ENCODE measurements around the gene UBE2R2. TPM values are rescaled to one million over a fixed set of nuclear protein-coding genes. Genes with fewer than 3 reads are reported as not detected.
"Not testable (repeated sequence)": the region's sequence is repeated elsewhere in the genome, so short reads cannot be mapped to it uniquely, and the experiment has no call there.

Gene UBE2R2
- total RNA-seq, 2 experiments from 2014 or later, result 22.7 to 24.5 TPM

- H3K36me3 ChIP-seq (ENCODE audit: insufficient read depth, low read length), result peaks cover 34% of the 10 kb centered on the region
- H3K27me3 ChIP-seq (ENCODE audit: control insufficient read depth in 1 of 2, insufficient read depth in 2 of 2, low read length in 2 of 2), result no peaks in the 10 kb centered on the region
- no peak overlapping the region for H3K4me3 Mint-ChIP-seq
- H3K27ac Mint-ChIP-seq, result no peak overlapping the region
- no peaks in the 10 kb centered on the region for H3K4me1 ChIP-seq (ENCODE audit: insufficient read depth, low read length)
- TF ChIP-seq, protein P1, sequence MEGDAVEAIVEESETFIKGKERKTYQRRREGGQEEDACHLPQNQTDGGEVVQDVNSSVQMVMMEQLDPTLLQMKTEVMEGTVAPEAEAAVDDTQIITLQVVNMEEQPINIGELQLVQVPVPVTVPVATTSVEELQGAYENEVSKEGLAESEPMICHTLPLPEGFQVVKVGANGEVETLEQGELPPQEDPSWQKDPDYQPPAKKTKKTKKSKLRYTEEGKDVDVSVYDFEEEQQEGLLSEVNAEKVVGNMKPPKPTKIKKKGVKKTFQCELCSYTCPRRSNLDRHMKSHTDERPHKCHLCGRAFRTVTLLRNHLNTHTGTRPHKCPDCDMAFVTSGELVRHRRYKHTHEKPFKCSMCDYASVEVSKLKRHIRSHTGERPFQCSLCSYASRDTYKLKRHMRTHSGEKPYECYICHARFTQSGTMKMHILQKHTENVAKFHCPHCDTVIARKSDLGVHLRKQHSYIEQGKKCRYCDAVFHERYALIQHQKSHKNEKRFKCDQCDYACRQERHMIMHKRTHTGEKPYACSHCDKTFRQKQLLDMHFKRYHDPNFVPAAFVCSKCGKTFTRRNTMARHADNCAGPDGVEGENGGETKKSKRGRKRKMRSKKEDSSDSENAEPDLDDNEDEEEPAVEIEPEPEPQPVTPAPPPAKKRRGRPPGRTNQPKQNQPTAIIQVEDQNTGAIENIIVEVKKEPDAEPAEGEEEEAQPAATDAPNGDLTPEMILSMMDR (IDR thresholded peaks at IDR 0.05), result no peak
- no peaks in the 10 kb centered on the region for H3K4me1 Mint-ChIP-seq (ENCODE audit: low read depth)
- H3K9me3 Mint-ChIP-seq, result no peaks in the 10 kb centered on the region
- CTCF ChIA-PET, result interaction anchor here (0.7 to 1.1 kb wide), 2 partner anchors 14 to 1530 kb away, joined by 3 to 4 read pairs; no protein-coding TSS in a partner anchor
- H3K27ac ChIP-seq (ENCODE audit: low read depth in 1 of 2, low read length in 2 of 2), result no peak overlapping the region
- H3K4me3 ChIP-seq (ENCODE audit: low read length), result no peak overlapping the region
- no peaks in the 10 kb centered on the region for H3K27me3 Mint-ChIP-seq
- intact Hi-C loops (cut with DNase I, micrococcal nuclease), result no loop called here
- no peak for ATAC-seq (ENCODE audit: poor library complexity)
- POLR2A ChIA-PET, result no interaction called here
- H3K36me3 Mint-ChIP-seq (ENCODE audit: low read depth), result peaks cover 69% of the 10 kb centered on the region
- no peak for DNase-seq
- H3K9me3 ChIP-seq (ENCODE audit: control insufficient read depth in 1 of 2, insufficient read depth in 1 of 2, low read length in 2 of 2), result no peaks in the 10 kb centered on the region
Observed at GRCh38 chr9:33956544-33956943, 139.6 kb downstream of the UBE2R2 start.

- Histone ChIP-seq H3K4me3 (ENCODE audit: low read length) (no peak overlapping the region), H3K4me1 (ENCODE audit: insufficient read depth, low read length) (no peaks in the 10 kb centered on the region), H3K9me3 (ENCODE audit: control insufficient read depth in 1 of 2, insufficient read depth in 1 of 2, low read length in 2 of 2) (no peaks in the 10 kb centered on the region), H3K27me3 (ENCODE audit: control insufficient read depth in 1 of 2, insufficient read depth in 2 of 2, low read length in 2 of 2) (no peaks in the 10 kb centered on the region), H3K36me3 (ENCODE audit: insufficient read depth, low read length) (peaks cover 17% of the 10 kb centered on the region), H3K27ac (ENCODE audit: low read depth in 1 of 2, low read length in 2 of 2) (no peak overlapping the region)
- Mint-ChIP-seq H3K4me3 (no peak overlapping the region), H3K4me1 (ENCODE audit: low read depth) (no peaks in the 10 kb centered on the region), H3K27ac (no peak overlapping the region), H3K9me3 (no peaks in the 10 kb centered on the region), H3K27me3 (no peaks in the 10 kb centered on the region), H3K36me3 (ENCODE audit: low read depth) (peaks cover 61% of the 10 kb centered on the region)
- intact Hi-C loops (cut with DNase I, micrococcal nuclease), result no loop called here
- ChIA-PET CTCF (no interaction called here), POLR2A (no interaction called here)
- ATAC-seq (ENCODE audit: poor library complexity), result no peak
- TF ChIP-seq, protein P1 (IDR thresholded peaks at IDR 0.05), result no peak
- no peak for DNase-seq
Observed at GRCh38 chr9:33959725-33960124, 142.8 kb downstream of the UBE2R2 start.

- CTCF ChIA-PET; H3K36me3 ChIP-seq (ENCODE audit: insufficient read depth, low read length); ATAC-seq (ENCODE audit: poor library complexity); intact Hi-C loops (cut with DNase I, micrococcal nuclease); H3K9me3 ChIP-seq (ENCODE audit: control insufficient read depth in 1 of 2, insufficient read depth in 1 of 2, low read length in 2 of 2); H3K4me1 ChIP-seq (ENCODE audit: insufficient read depth, low read length); H3K4me3 Mint-ChIP-seq; DNase-seq; H3K4me3 ChIP-seq (ENCODE audit: low read length); H3K27me3 ChIP-seq (ENCODE audit: control insufficient read depth in 1 of 2, insufficient read depth in 2 of 2, low read length in 2 of 2); H3K9me3 Mint-ChIP-seq; H3K4me1 Mint-ChIP-seq (ENCODE audit: low read depth); H3K27ac ChIP-seq (ENCODE audit: low read depth in 1 of 2, low read length in 2 of 2); POLR2A ChIA-PET; H3K27me3 Mint-ChIP-seq; H3K27ac Mint-ChIP-seq: not testable (repeated sequence)
- peaks cover 49% of the 10 kb centered on the region for H3K36me3 Mint-ChIP-seq (ENCODE audit: low read depth)
Observed at GRCh38 chr9:33962468-33962867, 145.5 kb downstream of the UBE2R2 start.

DNA sequence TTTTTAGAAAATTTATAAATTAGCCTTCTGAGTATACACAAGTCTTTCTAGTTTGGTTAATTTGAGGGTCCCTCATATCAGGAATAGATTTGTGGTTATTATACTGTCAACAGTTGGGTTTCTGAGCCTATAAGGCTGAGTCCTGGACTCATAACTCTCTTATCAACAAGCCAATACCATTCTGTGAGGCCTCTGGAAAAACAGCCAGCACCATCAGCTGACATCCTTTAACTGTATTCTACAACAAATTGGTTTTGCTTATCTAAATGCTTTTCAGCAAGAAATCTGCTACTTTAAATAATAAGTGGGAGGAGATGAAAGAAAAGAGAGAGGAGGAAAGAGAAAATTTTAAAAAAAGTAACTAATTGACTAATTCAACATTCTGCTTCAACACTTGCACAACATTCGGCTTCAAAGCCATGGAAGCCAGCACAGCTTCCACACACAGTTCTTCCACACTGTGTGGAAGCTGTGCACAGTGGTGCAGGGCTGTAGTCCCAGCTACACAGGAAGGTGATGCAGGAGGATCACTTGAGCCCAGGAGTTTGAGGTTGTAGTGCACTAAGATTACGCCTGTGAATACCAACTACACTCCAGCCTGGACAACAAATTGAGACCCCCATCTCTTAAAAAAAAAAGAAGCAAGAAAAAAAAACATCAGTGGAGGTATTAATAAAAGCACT, 147.3 kb downstream of the UBE2R2 start:
- peaks cover 3% of the 10 kb centered on the region for H3K36me3 ChIP-seq (ENCODE audit: insufficient read depth, low read length)
- Mint-ChIP-seq H3K4me3 (no peak overlapping the region), H3K4me1 (ENCODE audit: low read depth) (no peaks in the 10 kb centered on the region), H3K27me3 (no peaks in the 10 kb centered on the region), H3K27ac (no peak overlapping the region), H3K36me3 (ENCODE audit: low read depth) (peaks cover 52% of the 10 kb centered on the region), H3K9me3 (no peaks in the 10 kb centered on the region)
- intact Hi-C loops (cut with DNase I, micrococcal nuclease), result no loop called here
- ChIA-PET POLR2A (no interaction called here), CTCF (no interaction called here)
- no peak for DNase-seq
- no peaks in the 10 kb centered on the region for H3K9me3 ChIP-seq (ENCODE audit: control insufficient read depth in 1 of 2, insufficient read depth in 1 of 2, low read length in 2 of 2)
- TF ChIP-seq, protein P1 (IDR thresholded peaks at IDR 0.05), result no peak
- H3K4me1 ChIP-seq (ENCODE audit: insufficient read depth, low read length), result no peaks in the 10 kb centered on the region
- H3K27me3 ChIP-seq (ENCODE audit: control insufficient read depth in 1 of 2, insufficient read depth in 2 of 2, low read length in 2 of 2), result no peaks in the 10 kb centered on the region
- no peak overlapping the region for H3K4me3 ChIP-seq (ENCODE audit: low read length)
- no peak overlapping the region for H3K27ac ChIP-seq (ENCODE audit: low read depth in 1 of 2, low read length in 2 of 2)
- ATAC-seq (ENCODE audit: poor library complexity), result no peak

All from CD4-positive, alpha-beta T cell (primary cell).